HG02610 (cell line): ENCODE results near the gene MROH7.

Experiments
- ATAC-seq: cut with Tn5 transposase; IDR thresholded peaks from one replicate; pipeline ENCODE4 v1.9.1; 2021; ENCODE audit warnings: mild to moderate bottlenecking, moderate library complexity; ENCODE audit not compliant: unreplicated experiment

MROH7 gene

GRCh38 chr1:54649921-54650320, 8.3 kb downstream of the MROH7 start:
- no peak for ATAC-seq

GRCh38 chr1:54650417-54650816, 8.8 kb downstream of the MROH7 start:
- ATAC-seq = no peak

GRCh38 chr1:54651608-54652007, 10.0 kb downstream of the MROH7 start:
- no peak for ATAC-seq

- no peak for ATAC-seq
Measured at GRCh38 chr1:54652168-54652567, 10.6 kb downstream of the MROH7 start.

GRCh38 chr1:54653036-54653435, 11.4 kb downstream of the MROH7 start:
- no peak for ATAC-seq

- ATAC-seq = no peak
Measured at GRCh38 chr1:54658164-54658913, 16.8 kb downstream of the MROH7 start.

GRCh38 chr1:54663725-54664124, 22.1 kb downstream of the MROH7 start:
- no peak for ATAC-seq

GRCh38 chr1:54664364-54664763, 22.8 kb downstream of the MROH7 start:
- no peak for ATAC-seq

- ATAC-seq = no peak
Measured at GRCh38 chr1:54665852-54666251, 24.3 kb downstream of the MROH7 start.

- no peak for ATAC-seq
Measured at GRCh38 chr1:54666333-54666732, 24.7 kb downstream of the MROH7 start.

GRCh38 chr1:54667797-54668196, 26.2 kb downstream of the MROH7 start:
- ATAC-seq = no peak

GRCh38 chr1:54668567-54668966, 27.0 kb downstream of the MROH7 start:
- no peak for ATAC-seq

- no peak for ATAC-seq
Measured at GRCh38 chr1:54671985-54672608, 30.5 kb downstream of the MROH7 start.

- no peak for ATAC-seq
Measured at GRCh38 chr1:54678776-54679643, 37.4 kb downstream of the MROH7 start.

GRCh38 chr1:54679706-54680105, 38.1 kb downstream of the MROH7 start:
- ATAC-seq = no peak

- no peak for ATAC-seq
Measured at GRCh38 chr1:54680387-54680786, 38.8 kb downstream of the MROH7 start.

GRCh38 chr1:54681358-54681757, 39.8 kb downstream of the MROH7 start:
- no peak for ATAC-seq

GRCh38 chr1:54683453-54683852, 41.9 kb downstream of the MROH7 start:
- no peak for ATAC-seq

- no peak for ATAC-seq
Measured at GRCh38 chr1:54685335-54685905, 43.8 kb downstream of the MROH7 start.

GRCh38 chr1:54686155-54686554, 44.6 kb downstream of the MROH7 start:
- ATAC-seq = no peak

GRCh38 chr1:54694771-54695170, 53.2 kb downstream of the MROH7 start:
- ATAC-seq = no peak
